GM21367 (cell line): ENCODE measurements around the gene RINL.
"Not testable (repeated sequence)": the region's sequence is repeated elsewhere in the genome, so short reads cannot be mapped to it uniquely, and the experiment has no call there.

ENCODE experiments used
- ATAC-seq: cut with Tn5 transposase; IDR thresholded peaks from one replicate; pipeline ENCODE4 v1.9.1; 2021; ENCODE audit not compliant: unreplicated experiment

The RINL gene

DNA sequence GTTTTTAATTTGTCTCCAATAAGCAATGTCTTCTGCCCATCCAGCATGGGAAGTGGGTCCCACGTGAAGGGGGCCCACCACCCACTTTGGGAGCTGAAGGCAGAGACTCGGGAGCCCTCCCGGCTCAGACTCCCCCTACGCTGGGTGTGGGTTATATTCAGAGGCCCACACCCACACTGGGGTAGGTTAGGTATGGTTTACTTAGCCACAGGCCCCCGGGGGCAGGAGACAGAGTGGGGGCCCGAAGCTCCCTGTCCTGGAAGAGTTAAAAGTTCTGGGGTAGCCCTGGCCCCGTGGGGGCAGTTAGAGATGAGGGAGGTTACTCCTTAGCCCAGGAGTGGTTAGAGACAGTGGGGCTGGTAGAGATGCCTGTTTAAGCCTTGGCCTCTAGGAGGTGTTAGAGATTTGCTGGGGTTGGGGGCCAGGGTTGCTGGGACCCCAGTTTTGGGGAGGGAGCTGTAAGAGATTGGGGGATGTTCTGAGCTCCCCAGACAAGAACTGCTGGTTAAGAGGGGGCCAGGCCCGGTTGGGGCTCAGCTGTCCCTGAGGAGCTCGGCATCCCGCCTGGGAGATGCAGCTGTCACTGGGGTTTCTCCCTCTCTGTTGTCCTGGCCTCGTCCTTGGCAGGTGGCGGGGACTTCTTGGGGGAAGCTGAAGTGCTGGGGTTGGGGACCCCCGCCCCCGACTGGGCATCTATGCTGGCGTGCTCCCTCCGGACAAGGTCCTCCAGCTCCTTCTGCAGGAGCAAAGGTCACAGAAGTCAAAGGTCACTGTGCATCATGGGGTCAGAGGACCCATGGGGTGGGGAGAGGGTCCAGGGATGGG lies 712 bp upstream of the RINL start:
- ATAC-seq: no peak

DNA sequence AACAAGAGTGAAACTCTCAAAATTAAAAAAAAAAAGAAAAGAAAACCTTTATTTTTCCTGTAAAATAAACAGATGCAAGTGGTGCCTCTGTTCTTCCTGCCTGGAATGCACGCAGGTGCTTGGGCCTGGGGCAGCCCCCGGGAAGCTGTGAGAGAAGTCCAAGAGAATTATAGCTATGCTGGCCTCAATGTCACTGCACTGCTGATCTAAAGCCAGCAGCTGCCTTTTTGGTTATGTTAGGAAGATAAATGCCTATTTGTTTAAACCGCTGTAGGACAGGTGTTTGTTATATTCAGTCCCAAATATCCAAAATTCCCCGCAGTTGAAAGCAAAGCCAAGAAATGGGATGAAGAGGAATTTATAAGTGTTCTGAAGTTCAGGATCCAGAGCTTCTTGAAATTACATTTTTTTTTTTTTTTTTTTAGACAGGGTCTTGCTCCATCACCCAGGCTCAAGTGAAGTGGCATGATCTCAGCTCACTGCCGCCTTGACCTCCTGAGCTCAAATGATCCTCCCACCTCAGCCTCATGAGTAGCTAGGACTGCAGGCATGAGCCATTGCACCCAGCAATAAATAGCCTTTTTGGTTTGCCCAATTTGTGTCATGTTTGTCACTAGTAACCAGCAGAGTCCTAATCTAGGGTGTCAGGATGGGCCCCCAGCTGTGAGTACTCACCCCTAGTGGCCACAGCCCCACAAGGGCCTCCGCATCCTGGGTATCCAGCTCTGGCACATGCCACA lies 2.2 kb downstream of the RINL start:
- ATAC-seq: no peak

DNA sequence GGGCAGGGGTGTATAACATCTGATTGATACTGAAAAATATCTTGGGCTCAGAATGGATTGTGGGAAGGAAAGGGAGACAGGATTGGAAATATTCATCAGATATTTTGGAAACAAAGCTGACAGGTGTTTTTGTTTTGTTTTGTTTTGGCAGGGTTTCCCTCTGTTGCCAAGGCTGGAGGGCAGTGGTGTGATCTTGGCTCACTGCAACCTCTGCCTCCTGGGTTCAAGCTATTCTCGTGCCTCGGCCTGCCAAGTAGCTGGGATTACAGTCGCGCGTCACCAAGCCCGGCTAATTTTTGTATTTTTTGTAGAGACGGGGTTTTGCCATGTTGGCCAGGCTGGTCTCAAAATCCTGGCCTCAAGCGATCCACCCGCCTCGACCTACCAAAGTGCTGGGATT lies 4.7 kb downstream of the RINL start:
- not testable (repeated sequence) for ATAC-seq

DNA sequence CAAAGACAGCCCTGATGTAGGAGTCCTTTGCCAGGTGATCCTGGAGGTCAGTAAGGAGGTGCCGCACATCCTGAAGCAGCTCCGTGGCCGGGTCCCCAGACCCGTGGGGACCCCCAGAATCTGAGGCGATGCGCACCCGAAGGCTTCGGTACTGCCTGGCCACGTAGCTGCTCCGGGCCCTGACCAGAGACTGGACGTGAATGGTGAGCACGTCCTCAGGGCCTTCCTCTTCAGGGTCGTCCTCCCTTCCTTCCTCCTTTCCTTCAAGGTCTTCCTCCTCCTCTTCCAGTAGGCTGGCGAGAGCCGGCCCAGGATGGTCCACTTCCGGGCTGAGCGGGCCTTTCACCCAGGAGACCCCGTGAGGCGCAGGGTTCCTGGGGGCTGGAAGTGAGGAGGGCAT lies 7.5 kb downstream of the RINL start:
- ATAC-seq: no peak

DNA sequence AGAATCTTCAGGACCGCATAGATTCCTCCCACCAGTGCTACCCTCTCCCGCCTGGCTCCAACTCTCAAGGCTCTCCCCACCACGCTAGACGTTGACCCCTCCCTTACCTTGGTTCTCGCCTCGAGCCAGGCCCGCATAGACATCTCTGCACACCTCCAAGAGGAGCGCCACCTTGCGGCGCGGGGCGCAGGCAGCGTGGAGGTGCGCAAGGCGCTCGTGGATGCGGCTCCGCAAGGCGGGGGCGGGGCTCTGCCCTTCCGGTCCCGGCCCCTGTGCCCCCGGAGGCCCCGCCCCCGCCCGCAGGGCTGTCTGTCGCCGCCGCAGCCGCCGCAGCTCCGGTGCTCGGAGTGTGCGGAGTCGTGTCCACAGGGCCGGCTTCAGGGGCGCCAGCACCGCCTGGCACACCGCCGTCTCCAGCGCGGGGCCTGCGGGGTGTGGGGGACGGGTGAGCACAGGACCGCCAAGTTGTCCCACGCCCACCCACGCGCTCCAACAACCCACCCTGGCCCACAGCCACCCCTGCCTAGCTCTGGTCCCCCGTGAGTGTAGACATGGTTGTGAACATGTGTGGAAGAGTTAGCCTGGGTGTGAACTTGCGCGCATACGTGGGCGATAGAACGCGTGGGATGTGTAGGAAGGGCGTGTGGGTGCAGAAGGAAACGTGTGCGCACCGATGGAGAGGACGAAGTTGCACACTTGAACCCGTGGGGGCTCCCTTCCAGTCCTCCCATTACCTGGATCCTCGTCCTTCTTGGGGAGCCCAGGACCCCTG lies 8.1 kb downstream of the RINL start:
- ATAC-seq: peak; percentile 46

DNA sequence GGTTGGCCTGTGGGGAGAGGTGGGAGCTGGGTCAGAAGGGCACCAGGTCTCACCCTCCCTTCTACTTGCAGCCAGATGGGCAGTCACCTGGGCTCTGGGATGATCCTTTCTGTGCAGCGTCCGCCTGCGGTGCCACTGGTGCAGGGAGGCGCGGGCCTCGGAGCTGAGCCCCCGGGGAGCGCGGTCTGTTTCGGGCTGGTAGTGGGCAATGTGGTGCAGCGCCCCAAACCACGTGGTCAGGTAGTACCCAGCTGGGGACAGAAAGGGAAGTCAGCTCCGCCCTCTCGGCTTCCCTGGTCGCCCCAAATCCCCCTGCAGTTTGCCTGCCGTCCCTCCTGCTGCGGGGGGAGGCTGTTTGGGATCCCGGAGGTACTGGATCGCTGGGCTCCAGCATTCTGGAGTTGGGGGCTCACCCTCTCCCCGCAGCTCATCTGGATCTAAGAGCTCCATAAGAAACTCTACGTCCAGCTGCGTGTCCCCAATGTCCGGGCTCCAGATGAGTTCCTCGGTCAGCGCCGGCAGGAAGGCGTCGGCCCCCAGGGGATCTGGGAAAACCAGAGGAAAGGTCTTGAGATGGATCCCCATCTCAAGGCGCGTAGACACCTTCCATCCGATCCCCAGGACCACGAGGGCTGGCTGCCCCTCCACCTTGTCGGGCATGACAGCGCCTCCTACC lies 8.8 kb downstream of the RINL start:
- no peak for ATAC-seq

DNA sequence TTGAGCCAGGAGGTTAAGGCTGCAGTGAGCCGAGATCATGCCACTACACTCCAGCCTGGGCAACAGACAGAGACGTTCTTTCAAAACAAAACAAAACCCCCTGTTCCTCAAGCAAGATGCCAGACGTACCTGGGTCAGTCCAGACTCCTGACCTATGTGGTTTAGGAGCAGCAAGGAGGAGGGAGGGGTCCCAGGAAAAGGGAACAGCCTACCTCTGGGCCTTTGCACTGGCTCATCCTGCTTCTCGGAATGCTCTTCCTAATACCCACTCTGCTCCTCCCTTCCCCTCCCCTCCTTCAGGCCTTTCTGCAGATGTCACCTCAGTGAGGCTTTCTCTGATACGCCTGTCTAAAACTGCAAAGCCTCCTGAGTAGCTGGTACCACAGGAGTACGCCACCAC lies 9.5 kb downstream of the RINL start:
- ATAC-seq: no peak

DNA sequence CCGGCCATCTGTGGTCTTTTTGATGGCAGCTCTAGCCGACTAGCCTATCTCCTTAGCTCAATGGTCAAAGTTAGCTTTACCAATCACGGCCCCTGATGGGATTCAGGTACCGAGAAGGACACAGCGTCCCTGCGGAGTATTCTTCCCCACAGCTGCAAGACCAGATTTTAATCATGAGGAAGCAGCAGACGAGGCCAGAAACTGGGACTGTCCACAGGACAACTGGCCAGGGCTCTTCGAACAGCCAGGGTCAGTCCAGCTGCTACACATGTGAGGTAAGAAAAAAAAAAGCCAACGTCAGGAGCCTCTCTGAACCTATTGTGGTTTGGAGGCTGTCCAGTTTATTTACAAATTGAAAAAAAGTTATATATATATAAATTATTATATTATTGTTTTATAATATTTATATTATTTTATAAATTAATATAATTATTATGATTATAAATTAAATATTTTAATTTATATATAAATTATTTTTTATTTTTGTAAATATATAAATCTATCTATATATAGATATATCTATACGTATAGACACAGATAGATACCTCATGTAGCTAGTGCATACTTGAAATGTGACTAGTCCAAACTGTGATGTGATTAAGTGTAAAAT lies 10.8 kb downstream of the RINL start:
- ATAC-seq: no peak

DNA sequence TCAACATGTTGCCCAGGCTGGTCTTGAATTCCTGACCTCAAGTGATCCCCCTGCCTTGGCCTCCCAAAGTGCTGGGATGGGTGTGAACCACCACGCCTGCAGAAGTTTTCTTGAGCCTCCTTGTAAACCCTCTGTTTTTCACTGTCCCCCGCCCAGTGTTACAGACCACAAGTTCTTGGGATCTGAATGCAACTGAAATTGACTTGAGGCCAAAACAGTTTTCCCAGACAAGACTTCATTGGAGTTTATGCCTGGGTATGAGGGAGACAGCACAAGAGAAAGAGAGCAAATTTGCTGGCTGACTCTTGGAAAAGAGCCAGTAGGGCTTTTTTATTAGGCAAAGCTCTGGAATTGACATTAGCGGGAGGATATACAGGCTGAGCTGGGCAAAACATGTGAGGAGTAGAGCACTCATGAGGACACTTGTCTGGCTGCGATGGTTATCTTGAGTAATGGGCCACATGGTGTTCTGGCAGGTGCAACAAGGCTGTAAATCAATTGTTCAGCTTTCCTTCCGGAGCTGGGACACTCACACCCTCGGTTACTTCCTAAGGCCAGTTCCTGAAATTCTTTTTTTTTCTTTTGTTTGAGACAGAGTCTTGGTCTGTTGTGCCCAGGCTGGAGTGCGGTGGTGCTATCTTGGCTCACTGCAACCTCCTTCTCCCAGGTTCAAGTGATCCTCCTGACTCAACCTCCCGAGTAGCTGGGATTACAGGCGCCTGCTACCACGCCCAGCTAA lies 15.6 kb downstream of the RINL start:
- ATAC-seq: no peak

DNA sequence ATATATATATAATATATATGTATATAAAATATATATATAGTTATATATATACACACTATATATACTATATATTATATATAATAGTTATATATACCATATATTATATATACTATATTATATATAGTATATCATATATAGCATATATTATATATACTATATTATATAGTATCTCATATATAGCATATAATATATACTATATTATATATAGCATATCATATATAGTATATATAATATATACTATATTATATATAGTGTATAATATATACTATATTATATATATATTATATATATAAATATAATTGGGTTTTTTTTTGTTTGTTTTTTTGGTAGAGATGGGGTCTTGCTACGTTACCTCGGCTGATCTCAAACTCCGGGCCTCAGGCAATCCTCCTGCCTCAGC lies 16.7 kb downstream of the RINL start:
- no peak for ATAC-seq

DNA sequence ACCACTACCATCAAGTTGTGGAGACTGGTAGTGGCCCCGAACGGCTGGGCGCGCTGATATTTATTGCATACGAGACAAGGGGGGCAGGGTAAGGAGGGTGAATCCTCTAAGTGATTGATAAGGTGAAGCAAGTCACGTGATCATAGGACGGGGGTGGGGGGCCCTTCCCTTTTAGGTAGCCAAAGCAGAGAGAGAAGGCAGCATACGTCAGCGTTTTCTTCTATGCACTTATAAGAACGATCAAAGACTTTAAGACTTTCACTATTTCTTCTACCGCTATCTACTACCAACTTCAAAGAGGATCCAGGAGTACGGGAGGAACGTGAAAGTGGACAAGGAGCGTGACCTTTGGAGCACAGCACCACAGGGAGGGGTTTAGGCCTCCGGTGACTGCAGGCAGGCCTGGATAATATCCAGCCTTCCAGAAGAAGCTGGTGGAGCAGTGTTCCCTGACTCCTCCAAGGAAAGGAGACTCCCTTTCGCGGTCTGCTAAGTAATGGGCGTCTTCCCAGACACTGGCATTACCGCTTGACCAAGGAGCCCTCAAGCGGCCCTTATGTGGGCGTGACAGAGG lies 18.4 kb downstream of the RINL start:
- not testable (repeated sequence) for ATAC-seq

DNA sequence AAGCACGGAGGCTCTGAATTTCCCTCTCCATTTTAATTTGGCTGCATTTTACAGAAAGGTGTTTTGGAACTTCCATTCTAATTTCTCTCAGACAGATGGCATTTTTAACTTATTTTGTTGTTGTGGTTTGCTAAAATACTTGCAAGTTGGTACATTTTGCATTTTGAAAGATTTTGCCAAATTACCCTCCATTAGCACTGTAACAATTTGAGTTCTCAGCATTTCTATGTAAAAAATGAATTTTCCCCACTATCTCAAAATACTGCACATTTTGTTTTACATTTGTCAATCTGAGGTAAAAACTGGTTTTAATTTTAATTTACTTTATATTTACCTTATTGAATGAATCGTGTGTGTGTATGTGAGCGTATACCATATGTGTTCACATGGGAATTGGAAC lies 21.3 kb downstream of the RINL start:
- ATAC-seq: no peak

DNA sequence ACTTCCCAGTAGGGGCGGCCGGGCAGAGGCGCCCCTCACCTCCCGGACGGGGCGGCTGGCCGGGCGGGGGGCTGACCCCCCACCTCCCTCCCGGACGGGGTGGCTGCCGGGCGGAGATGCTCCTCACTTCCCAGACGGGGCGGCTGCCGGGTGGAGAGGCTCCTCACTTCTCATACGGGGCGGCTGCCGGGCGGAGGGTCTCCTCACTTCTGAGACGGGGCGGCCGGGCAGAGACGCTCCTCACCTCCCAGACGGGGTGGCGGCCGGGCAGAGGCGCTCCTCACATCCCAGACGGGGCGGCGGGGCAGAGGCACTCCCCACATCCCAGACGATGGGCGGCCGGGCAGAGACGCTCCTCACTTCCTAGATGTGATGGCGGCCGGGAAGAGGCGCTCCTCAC lies 22.3 kb downstream of the RINL start:
- not testable (repeated sequence) for ATAC-seq

DNA sequence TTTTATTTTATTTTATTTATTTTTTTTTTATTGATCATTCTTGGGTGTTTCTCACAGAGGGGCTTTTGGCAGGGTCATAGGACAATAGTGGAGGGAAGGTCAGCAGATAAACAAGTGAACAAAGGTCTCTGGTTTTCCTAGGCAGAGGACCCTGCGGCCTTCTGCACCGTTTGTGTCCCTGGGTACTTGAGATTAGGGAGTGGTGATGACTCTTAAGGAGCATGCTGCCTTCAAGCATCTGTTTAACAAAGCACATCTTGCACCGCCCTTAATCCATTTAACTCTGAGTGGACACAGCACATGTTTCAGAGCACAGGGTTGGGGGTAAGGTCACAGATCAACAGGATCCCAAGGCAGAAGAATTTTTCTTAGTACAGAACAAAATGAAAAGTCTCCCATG lies 23.1 kb downstream of the RINL start:
- ATAC-seq: not testable (repeated sequence)

DNA sequence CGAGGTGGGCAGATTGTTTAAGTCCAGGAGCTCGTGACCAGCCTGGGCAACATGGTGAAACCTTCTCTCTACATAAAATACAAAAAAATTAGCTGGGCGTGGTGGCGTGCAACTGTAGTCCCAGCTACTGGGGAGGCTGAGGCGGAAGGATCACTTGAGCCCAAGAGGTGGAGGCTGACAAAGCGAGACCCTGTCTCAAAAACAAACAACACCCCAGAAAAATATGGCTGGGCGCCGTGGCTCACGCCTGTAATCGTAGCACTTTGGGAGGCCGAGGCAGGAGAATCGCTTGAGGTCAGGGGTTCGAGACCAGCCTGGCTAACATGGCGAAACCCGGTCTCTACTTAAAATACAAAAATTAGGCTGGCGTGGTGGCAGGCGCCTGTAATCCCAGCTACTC lies 24.9 kb downstream of the RINL start:
- ATAC-seq: no peak

DNA sequence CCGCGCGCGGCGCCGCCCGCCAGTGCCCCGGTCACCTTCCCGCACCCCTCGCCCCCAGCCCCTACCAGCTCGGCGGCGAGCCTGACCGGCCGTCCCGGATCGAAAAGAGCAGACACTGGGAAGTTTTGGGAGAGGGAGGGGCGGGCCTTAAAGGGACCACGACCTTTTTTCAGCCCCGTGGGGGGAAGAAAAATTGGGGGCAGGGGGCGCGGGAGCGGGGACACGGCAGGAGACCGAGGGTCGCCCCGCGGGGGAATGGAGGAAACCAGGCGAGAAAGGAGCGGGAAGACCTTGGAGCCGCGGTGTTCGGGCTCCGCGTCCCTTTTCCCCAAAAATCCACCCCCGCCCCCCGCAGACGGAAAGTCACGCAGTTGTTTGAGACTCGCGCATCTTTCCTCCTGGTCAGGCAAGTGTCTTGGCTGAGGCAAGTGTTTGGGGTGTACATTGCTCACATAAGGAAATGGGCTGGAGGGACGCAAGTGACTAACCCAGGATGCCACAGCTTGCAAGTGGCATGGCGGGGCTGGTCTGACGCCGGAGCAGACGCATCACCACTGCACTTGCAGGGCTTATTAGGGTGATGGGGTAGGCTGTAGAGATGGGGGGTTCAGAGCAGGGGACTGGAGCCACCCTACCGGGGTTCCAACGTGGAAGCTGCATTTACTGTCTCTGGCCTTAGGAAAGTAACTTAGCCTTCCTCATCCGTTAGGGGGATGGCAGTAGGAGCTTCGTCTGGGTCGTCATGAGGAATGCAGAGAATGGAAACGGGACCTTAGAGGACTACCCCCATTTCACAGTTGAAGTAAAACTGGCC lies 25.6 kb downstream of the RINL start:
- no peak for ATAC-seq

DNA sequence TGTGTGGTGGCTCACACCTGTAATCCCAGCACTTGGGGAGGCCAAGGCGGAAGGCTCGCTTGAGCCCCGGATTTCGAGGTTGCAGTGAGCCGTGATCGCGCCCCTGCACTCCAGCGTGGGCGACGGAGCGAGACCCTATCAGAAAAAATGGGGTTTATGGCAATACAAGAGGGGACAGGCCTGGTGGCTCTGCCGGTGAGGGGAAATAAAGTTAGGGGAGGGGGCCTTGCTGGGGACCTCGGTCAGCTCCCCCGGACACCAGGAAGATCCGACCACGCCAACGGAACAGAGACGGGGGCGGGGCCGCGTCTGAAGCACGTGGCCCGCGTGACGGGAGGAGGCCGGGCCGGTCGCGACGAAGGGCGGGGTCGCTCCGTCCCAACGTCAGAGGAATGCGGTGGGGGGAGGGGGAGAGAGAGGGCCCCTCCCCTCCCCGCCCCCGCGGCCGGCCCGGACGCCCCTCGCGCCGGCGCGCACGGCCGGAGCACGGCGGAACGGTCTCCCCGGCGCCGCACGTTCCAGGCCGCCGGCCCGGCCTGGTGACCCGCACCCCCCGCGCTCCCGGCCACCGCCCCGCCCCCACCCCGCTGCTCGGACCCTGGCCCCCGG lies 26.3 kb downstream of the RINL start:
- ATAC-seq: no peak

DNA sequence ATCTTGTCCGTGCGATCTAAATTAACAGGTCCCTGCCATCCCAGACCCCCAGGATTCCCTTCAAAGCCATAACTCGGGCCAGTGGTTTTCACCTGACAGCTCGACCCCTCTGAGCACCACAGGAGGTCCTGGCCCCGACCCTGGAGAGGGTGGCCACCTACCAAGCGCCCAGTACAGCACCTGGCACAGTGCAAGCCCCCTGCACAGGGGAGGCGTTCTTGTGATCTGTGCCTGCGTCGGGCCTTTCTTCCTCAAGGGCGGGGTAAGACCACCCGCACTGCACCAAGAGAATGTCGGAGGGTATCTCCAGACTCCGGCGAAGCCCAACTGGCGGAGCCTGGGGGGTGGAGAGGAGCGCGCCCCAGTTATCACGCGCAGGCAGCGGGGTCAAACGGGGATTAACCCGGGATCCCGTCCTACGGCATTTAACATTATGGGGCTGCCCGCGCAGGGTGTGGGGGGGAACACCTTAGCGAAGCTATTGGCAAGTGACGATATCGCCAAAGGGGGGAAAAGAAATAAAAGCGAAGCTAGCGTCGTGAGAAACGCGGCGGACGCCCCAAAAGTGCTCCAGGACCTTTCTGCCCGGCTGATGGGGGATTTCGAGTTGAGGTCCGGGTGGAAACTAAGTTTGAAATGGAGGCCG lies 27.0 kb downstream of the RINL start:
- ATAC-seq: no peak
